Measurements from ENCODE around the gene CKAP5. TPM values are rescaled to one million over a fixed set of nuclear protein-coding genes. Genes with fewer than 3 reads are reported as not detected.

Gene CKAP5
- total and polyA plus RNA-seq, 2 experiments from 2014 or later = 67.9 to 120 TPM

GRCh38 chr11:46876471-46876870 lies 30.4 kb upstream of the CKAP5 start:
- no peaks in the 10 kb centered on the region for H3K27me3 ChIP-seq (ENCODE audit: insufficient read depth)
- Mint-ChIP-seq H3K4me1 (no peaks in the 10 kb centered on the region), H3K4me3 (no peak overlapping the region), H3K9me3 (no peaks in the 10 kb centered on the region), H3K27ac (no peak overlapping the region), H3K27me3 (ENCODE audit: insufficient read depth, low read depth, poor library complexity) (no peaks in the 10 kb centered on the region), H3K36me3 (ENCODE audit: low read depth) (peaks cover 69% of the 10 kb centered on the region)
- no peak overlapping the region for H2AFZ ChIP-seq
- H3K27ac ChIP-seq (ENCODE audit: low read depth) = no peak overlapping the region
- no peak for ATAC-seq
- no peaks in the 10 kb centered on the region for H3K4me1 ChIP-seq (ENCODE audit: insufficient read depth)
- no peaks in the 10 kb centered on the region for H3K79me2 ChIP-seq (replicated peaks; ENCODE audit: insufficient read depth)
- TF ChIP-seq ZNF462 (CRISPR knock-in tag; IDR thresholded peaks at IDR 0.05) (no peak), CTCF (conservative IDR thresholded peaks at IDR 0.05; ENCODE audit: low read depth in 2 of 2) (no peak), CREB1 (CRISPR knock-in tag; IDR thresholded peaks at IDR 0.05; ENCODE audit: low read depth) (no peak), POLR2AphosphoS5 (IDR thresholded peaks at IDR 0.05; ENCODE audit: low read depth) (no peak), EZH2phosphoT487 (IDR thresholded peaks at IDR 0.05; ENCODE audit: unreplicated experiment) (no peak), REST (IDR thresholded peaks at IDR 0.05; ENCODE audit: unreplicated experiment) (no peak), ZNF331 (CRISPR knock-in tag; IDR thresholded peaks at IDR 0.05; ENCODE audit: low read depth) (no peak), ZNF114 (CRISPR knock-in tag; IDR thresholded peaks at IDR 0.05) (no peak), ETS1 (IDR thresholded peaks at IDR 0.05) (no peak), NANOG (IDR thresholded peaks at IDR 0.05; ENCODE audit: borderline replicate concordance) (no peak), STAT1 (IDR thresholded peaks at IDR 0.05; ENCODE audit: unreplicated experiment) (no peak)
- H3K9me2 ChIP-seq (ENCODE audit: insufficient read depth) = no peaks in the 10 kb centered on the region
- DNase-seq (ENCODE audit: low spot score) = no peak
- H4K20me1 ChIP-seq (replicated peaks; ENCODE audit: insufficient read depth) = 0 out of 2 replicates have a peak, but pooled peaks cover 5% of the 10 kb centered on the region
- H3F3A ChIP-seq (replicated peaks; ENCODE audit: low read depth) = no peaks in the 10 kb centered on the region
- peaks cover 10% of the 10 kb centered on the region for H3K36me3 ChIP-seq (ENCODE audit: insufficient read depth)
- H3K4me2 ChIP-seq = no peak overlapping the region
- no peak overlapping the region for H3K4me3 ChIP-seq

Measured in GM23338 (cell line).